Panc1 (cell line): ENCODE results near the gene PXDN. TPM values are rescaled to one million over a fixed set of nuclear protein-coding genes. Genes with fewer than 3 reads are reported as not detected.

ENCODE experiments used
- ATAC-seq: fragments of 200-7000 bp; cut with Tn5 transposase; 2 replicates; pipeline ENCODE4 v1.9.1; 2020; ENCODE audit warnings: mild to moderate bottlenecking, moderate library complexity
- BruUV-seq: library from RNA; stranded (reverse); fragments of 400-500 nt; replicated peaks from 2 replicates; lab custom pipeline; 2021; lab: Mats Ljungman, UMichigan
- CTCF ChIA-PET: fragments of 300-600 bp; sonication (Branson Sonifier 250); formaldehyde crosslinking; loops from one replicate; lab custom pipeline; 2022; ENCODE audit warnings: antibody characterized with exemption; lab: Charles Lee
- POLR2A ChIA-PET: fragments of 300-600 bp; sonication (Branson Sonifier 250); formaldehyde crosslinking; loops from one replicate; lab custom pipeline; 2022; ENCODE audit warnings: antibody characterized with exemption; lab: Charles Lee
- DNase-seq: peaks from one replicate; pipeline ENCODE4 v3.0.0-alpha.2; 2010; ENCODE audit warnings: low read depth, low spot score
- H3K27ac ChIP-seq: 2 replicates; pipeline ENCODE4 v1.5.1; 2011; ENCODE audit warnings: mild to moderate bottlenecking, low read length, inconsistent platforms
- H3K27me3 ChIP-seq: fragments of 200-500 bp; sonication (Bioruptor generic); 2 replicates; pipeline ENCODE4 v1.6.0; 2014; ENCODE audit warnings: low read length, inconsistent platforms; ENCODE audit not compliant: control insufficient read depth, insufficient read depth
- H3K36me3 ChIP-seq: fragments of 200-500 bp; sonication (Bioruptor generic); 2 replicates; pipeline ENCODE4 v1.5.1; 2014; ENCODE audit warnings: inconsistent platforms, mild to moderate bottlenecking, low read length, moderate library complexity; ENCODE audit not compliant: control insufficient read depth, insufficient read depth
- H3K4me1 ChIP-seq: 2 replicates; pipeline ENCODE4 v1.5.1; 2011; ENCODE audit warnings: inconsistent platforms, mild to moderate bottlenecking, low read length, moderate library complexity; ENCODE audit not compliant: control insufficient read depth, insufficient read depth
- H3K4me3 ChIP-seq, 2 experiments: 2 replicates each; pipeline ENCODE4 v1.5.1; 2011 to 2012; ENCODE audit warnings: low read depth in 2 of 2, low read length in 2 of 2, mild to moderate bottlenecking in 2 of 2, inconsistent platforms in 1 of 2, moderate library complexity in 1 of 2
- H3K9me3 ChIP-seq: fragments of 200-500 bp; sonication (Bioruptor generic); 2 replicates; pipeline ENCODE4 v1.5.1; 2014; ENCODE audit warnings: low read depth, mild to moderate bottlenecking, inconsistent platforms, low read length, moderate library complexity; ENCODE audit not compliant: control insufficient read depth, insufficient read depth
- CTCF ChIP-seq: fragments of 450-650 bp; IDR thresholded peaks from 2 replicates; pipeline ENCODE4 v1.5.1; 2017; ENCODE audit warnings: mild to moderate bottlenecking
- POLR2AphosphoS5 ChIP-seq: IDR thresholded peaks from 2 replicates; pipeline ENCODE4 v1.6.1; 2012; ENCODE audit warnings: mild to moderate bottlenecking, low read depth, low read length, moderate library complexity
- REST ChIP-seq, 2 experiments: IDR thresholded peaks; 2 replicates each; pipeline ENCODE4 v1.6.1; 2011 to 2012; ENCODE audit warnings: low read depth in 2 of 2, control low read depth in 1 of 2, low read length in 1 of 2, mild to moderate bottlenecking in 1 of 2, moderate library complexity in 1 of 2; ENCODE audit not compliant: insufficient read depth in 1 of 2
- SIN3A ChIP-seq: IDR thresholded peaks from 2 replicates; pipeline ENCODE4 v1.6.1; 2012; ENCODE audit warnings: low read depth, mild to moderate bottlenecking, low read length, moderate library complexity, borderline replicate concordance; ENCODE audit not compliant: insufficient read depth
- TCF7L2 ChIP-seq: IDR thresholded peaks from 2 replicates; pipeline ENCODE4 v1.6.1; 2011; ENCODE audit warnings: mild to moderate bottlenecking, low read depth, low read length, inconsistent platforms
- in situ Hi-C: cut with HindIII; loops from 2 replicates; pipeline ENCODE4 v1.10.0; 2016; ENCODE audit warnings: low sequenced_read_pairs, low pct_unique_long_range_greater_than_20kb
- intact Hi-C: fragments of 100-400 bp; cut with micrococcal nuclease; formaldehyde crosslinking; loops from one replicate; pipeline ENCODE4 v1.10.0; 2022; ENCODE audit not compliant: unreplicated experiment
- total RNA-seq: library from RNA; stranded (reverse); gene quantifications from one replicate; pipeline ENCODE4 v1.2.1, GENCODE V29; 2021; ENCODE audit not compliant: unreplicated experiment

The PXDN gene
- total RNA-seq, 1 experiment from 2014 or later, result 2.5 TPM

- ChIA-PET POLR2A (no interaction called here), CTCF (no interaction called here)
- in situ Hi-C loops (no loop called here), intact Hi-C loops (no loop called here)
- no peak for DNase-seq
- Histone ChIP-seq H3K27me3 (no peaks in the 10 kb centered on the region), H3K9me3 (no peaks in the 10 kb centered on the region), H3K36me3 (no peaks in the 10 kb centered on the region), H3K4me1 (peaks cover 29% of the 10 kb centered on the region), H3K27ac (peak overlapping the region; percentile 92), H3K4me3 (no peak overlapping the region)
- no TSS peak for BruUV-seq
- no peak for ATAC-seq
- TF ChIP-seq REST (IDR thresholded peaks at IDR 0.05; ENCODE audit: insufficient read depth in 1 of 2, low read depth in 2 of 2, low read length in 1 of 2) (no peak), SIN3A (no peak), POLR2AphosphoS5 (no peak)
Measured at GRCh38 chr2:1606421-1607235, 137.7 kb downstream of the PXDN start.

GRCh38 chr2:1606046-1606400 is 138.3 kb downstream of the PXDN start:
- in situ Hi-C loops, result no loop called here
- ChIA-PET POLR2A (no interaction called here), CTCF (no interaction called here)
- intact Hi-C loops, result no loop called here
- Histone ChIP-seq H3K36me3 (no peaks in the 10 kb centered on the region), H3K27ac (peak overlapping the region; percentile 92), H3K4me3 (no peak overlapping the region), H3K4me1 (peaks cover 35% of the 10 kb centered on the region), H3K27me3 (no peaks in the 10 kb centered on the region), H3K9me3 (no peaks in the 10 kb centered on the region)
- TF ChIP-seq SIN3A (no peak), POLR2AphosphoS5 (no peak), CTCF (no peak), REST (IDR thresholded peaks at IDR 0.05; ENCODE audit: insufficient read depth in 1 of 2, low read depth in 2 of 2, low read length in 1 of 2) (no peak), TCF7L2 (no peak)
- ATAC-seq, result no peak
- DNase-seq, result no peak
- BruUV-seq, result no TSS peak
